Measurements from ENCODE around the gene SRSF5.

SRSF5 gene

DNA sequence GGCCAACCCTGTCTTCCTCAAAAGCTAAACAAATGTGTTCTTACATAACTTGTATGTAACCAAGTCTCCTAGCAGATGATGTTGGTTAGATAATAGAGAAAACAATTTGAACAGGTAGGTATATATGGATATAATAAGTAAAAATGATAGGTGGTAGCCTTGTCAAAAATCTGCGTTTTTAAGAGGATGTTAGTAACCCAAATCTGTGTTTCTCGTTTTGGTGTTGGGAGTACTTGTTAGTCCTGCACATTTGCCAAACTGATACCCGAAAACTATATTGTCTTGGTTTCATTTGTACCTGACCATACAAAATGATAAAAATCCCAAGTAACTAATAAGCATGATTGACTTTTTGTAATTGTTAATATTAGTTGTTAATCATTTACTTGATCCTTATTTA lies 8.1 kb downstream of the SRSF5 start:
- ChIA-PET CTCF (no interaction called here), POLR2A (ENCODE audit: low non-redundant PET) (no interaction called here)
- DNase-seq (ENCODE audit: low spot score): no peak
- TF ChIP-seq, protein P1, sequence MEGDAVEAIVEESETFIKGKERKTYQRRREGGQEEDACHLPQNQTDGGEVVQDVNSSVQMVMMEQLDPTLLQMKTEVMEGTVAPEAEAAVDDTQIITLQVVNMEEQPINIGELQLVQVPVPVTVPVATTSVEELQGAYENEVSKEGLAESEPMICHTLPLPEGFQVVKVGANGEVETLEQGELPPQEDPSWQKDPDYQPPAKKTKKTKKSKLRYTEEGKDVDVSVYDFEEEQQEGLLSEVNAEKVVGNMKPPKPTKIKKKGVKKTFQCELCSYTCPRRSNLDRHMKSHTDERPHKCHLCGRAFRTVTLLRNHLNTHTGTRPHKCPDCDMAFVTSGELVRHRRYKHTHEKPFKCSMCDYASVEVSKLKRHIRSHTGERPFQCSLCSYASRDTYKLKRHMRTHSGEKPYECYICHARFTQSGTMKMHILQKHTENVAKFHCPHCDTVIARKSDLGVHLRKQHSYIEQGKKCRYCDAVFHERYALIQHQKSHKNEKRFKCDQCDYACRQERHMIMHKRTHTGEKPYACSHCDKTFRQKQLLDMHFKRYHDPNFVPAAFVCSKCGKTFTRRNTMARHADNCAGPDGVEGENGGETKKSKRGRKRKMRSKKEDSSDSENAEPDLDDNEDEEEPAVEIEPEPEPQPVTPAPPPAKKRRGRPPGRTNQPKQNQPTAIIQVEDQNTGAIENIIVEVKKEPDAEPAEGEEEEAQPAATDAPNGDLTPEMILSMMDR (conservative IDR thresholded peaks at IDR 0.05; ENCODE audit: low read depth): no peak
- no peak overlapping the region for H3K27ac ChIP-seq

DNA sequence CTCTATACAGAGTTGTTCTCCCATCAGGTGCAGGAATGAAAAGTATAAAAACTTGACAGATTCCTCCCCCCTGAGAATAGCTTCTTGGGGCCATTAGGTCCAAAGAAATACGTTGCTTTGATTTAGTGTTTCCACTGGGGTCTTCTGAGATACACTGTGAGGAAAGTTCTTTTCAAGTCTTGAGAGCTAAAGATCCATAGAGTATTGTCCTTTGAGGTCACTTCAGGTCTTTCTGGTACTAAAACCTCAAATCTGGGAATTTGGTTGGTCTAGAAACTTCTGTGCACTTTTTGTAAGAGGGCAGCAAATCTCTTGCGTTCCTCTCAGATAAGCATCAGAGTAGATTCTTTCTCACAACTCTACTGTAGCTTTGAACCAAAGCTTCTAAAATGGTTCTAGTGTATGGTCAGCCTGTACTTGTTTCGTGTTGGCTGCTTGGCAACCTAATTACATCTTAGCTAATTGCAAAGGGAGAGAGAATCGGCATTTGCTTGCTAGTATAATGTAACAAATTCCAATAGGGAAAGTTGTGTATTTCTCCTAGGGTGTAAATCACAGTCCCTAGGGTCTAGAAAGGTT lies 10.0 kb downstream of the SRSF5 start:
- POLR2A ChIA-PET (ENCODE audit: low non-redundant PET): no interaction called here
- CTCF ChIA-PET: no interaction called here
- TF ChIP-seq, protein P1 (conservative IDR thresholded peaks at IDR 0.05; ENCODE audit: low read depth): no peak
- H3K27ac ChIP-seq: no peak overlapping the region
- no peak for DNase-seq (ENCODE audit: low spot score)

DNA sequence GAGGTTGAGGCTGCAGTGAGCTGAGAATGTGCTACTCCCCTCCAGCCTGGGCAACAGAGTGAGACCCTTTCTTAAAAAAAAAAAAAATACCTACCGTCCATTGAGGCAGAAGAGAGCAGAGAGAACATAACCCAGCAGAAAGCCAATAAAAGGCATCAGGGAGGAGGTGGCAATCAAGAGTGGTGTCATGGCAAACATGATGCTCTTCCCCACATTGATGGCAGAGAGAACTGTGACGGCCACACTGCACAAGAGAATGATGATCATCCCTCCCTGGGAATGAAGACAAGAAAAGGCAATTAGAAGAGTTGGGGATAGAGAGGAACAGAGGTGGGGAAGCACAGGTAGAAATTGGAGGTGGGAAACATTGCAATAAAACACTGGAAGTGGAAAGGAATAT lies 12.1 kb downstream of the SRSF5 start:
- POLR2A ChIA-PET (ENCODE audit: low non-redundant PET): interaction anchor here (0.8 kb wide), 1 partner anchor 12 kb away, joined by 3 read pairs; the partner anchor contains the start of gene SRSF5
- CTCF ChIA-PET: no interaction called here
- no peak for DNase-seq (ENCODE audit: low spot score)
- TF ChIP-seq, protein P1 (conservative IDR thresholded peaks at IDR 0.05; ENCODE audit: low read depth): no peak
- H3K27ac ChIP-seq: no peak overlapping the region

DNA sequence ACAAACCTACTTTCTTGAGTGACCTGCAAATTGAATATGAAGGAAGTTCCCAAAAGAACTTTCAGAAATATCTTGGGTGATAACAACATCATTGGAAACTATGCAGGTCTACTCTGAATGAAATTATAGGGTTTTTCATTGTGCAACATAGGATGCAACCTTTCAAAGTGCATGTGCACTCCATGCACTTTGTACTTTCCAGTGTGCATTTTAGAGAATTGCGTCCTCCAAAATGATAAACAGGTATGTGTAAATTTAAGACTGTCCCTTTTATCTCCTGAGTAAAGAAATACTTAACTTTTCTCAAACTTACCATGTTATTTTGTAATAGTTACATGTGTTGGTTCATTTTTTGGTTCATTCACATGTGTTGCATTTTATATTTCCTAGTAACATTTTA lies 13.2 kb downstream of the SRSF5 start:
- H3K27ac ChIP-seq: no peak overlapping the region
- ChIA-PET CTCF (no interaction called here), POLR2A (ENCODE audit: low non-redundant PET) (no interaction called here)
- no peak for DNase-seq (ENCODE audit: low spot score)
- TF ChIP-seq, protein P1 (conservative IDR thresholded peaks at IDR 0.05; ENCODE audit: low read depth): no peak

DNA sequence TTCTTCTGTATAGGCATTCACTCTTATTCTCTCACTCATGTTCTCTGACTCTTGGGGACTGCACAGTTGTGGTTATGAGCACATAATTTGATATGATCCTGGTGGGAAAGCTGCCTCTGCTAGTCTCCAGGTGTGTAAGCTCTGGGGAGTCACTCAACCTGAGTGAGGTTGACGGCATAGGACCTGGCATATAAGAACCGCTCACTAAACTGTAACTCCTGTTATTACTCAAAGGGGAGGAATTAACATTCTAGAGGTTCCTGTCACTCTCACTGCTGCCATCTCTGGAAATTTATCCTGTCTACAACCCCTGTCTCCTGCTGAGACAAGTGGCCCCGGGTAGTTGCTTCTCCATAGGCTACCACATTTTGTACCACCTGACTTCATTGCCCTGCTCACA lies 14.0 kb downstream of the SRSF5 start:
- no peak for DNase-seq (ENCODE audit: low spot score)
- no peak overlapping the region for H3K27ac ChIP-seq
- TF ChIP-seq, protein P1 (conservative IDR thresholded peaks at IDR 0.05; ENCODE audit: low read depth): no peak
- CTCF ChIA-PET: no interaction called here
- POLR2A ChIA-PET (ENCODE audit: low non-redundant PET): no interaction called here

DNA sequence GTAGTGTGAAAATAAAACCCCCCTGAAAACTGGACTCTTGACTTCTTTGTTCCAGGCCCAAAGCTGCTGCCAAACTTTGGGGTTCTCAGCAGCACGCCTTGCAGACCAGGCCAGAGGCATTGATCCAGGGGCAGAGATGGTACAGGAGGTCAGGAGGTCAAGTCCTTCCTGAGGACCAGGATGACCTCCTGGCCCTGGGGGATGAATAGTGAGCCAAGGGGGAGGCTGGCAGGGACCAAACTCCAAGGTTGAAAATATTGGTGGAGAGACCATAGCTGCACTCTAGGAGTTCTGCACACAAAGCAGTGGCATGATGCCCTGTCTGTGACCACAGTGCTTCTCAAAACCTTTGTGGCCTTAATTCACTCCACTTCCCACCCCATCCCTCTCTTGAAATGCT lies 18.0 kb downstream of the SRSF5 start:
- POLR2A ChIA-PET (ENCODE audit: low non-redundant PET): no interaction called here
- no peak overlapping the region for H3K27ac ChIP-seq
- CTCF ChIA-PET: interaction anchor here (0.8 kb wide), 1 partner anchor 61 kb away, joined by 8 read pairs; no protein-coding TSS in a partner anchor
- DNase-seq (ENCODE audit: low spot score): no peak
- TF ChIP-seq, protein P1 (conservative IDR thresholded peaks at IDR 0.05; ENCODE audit: low read depth): no peak

All from RWPE1 (cell line).